ENCODE results near the gene RPH3AL.
"Not testable (repeated sequence)": the region's sequence is repeated elsewhere in the genome, so short reads cannot be mapped to it uniquely, and the experiment has no call there.

DNA sequence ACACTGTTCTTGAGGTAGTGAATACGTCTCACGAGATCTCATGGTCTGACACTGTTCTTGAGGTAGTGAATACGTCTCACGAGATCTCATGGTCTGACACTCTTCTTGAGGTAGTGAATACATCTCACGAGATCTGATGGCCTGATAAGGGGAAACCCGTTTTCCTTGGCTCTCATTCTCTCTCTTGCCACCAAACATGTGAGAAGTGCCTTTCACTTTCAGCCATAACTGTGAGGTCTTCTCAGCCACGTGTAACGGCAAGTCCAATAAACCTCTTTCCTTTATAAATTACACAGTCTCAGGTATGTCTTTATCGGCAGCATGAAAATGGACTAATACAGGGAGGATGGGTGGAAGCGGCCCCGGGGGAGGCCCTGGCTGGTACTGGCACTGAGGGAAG, 184.0 kb downstream of the RPH3AL start:
- TF ChIP-seq CTCF, EP300 (IDR thresholded peaks at IDR 0.05): not testable (repeated sequence)

Data from tibial nerve (tissue), 4 donors.